Fibroblast of peridontal ligament (primary cell): ENCODE measurements around the gene AMPH.
A peak's percentile ranks its signal among the peaks of the same experiment; 100 is the strongest.
"Not testable (repeated sequence)": the region's sequence is repeated elsewhere in the genome, so short reads cannot be mapped to it uniquely, and the experiment has no call there.

Experiments used
- DNase-seq: peaks from one replicate; pipeline ENCODE4 v3.0.0-alpha.2; 2010; ENCODE audit errors: extremely low read depth

AMPH gene

GRCh38 chr7:38398725-38399321 is 232.3 kb downstream of the AMPH start:
- DNase-seq: peak; percentile 57

GRCh38 chr7:38396852-38397251 is 234.3 kb downstream of the AMPH start:
- DNase-seq: no peak

GRCh38 chr7:38395921-38396552 is 235.1 kb downstream of the AMPH start:
- DNase-seq: not testable (repeated sequence)

- DNase-seq: no peak
These were observed 236.5 kb downstream of the AMPH start for GRCh38 chr7:38394660-38395059.

GRCh38 chr7:38393874-38394273 is 237.3 kb downstream of the AMPH start:
- DNase-seq: no peak

GRCh38 chr7:38391751-38392150 is 239.4 kb downstream of the AMPH start:
- DNase-seq: no peak

- no peak for DNase-seq
These were observed 245.5 kb downstream of the AMPH start for GRCh38 chr7:38385682-38386081.

- DNase-seq: no peak
These were observed 247.9 kb downstream of the AMPH start for GRCh38 chr7:38383281-38383680.

- DNase-seq: peak; percentile 24
These were observed 248.5 kb downstream of the AMPH start for GRCh38 chr7:38382684-38383083.

GRCh38 chr7:38375453-38375852 is 255.7 kb downstream of the AMPH start:
- DNase-seq: no peak

- peak; percentile 65 for DNase-seq
These were observed 256.7 kb downstream of the AMPH start for GRCh38 chr7:38374507-38374906.

GRCh38 chr7:38373155-38373554 is 258.0 kb downstream of the AMPH start:
- no peak for DNase-seq

GRCh38 chr7:38372290-38372689 is 258.9 kb downstream of the AMPH start:
- DNase-seq: no peak

- peak; percentile 82 for DNase-seq
These were observed 261.2 kb downstream of the AMPH start for GRCh38 chr7:38369816-38370493.

GRCh38 chr7:38368191-38368605 is 263.0 kb downstream of the AMPH start:
- peak; percentile 51 for DNase-seq

- peak; percentile 38 for DNase-seq
These were observed 263.8 kb downstream of the AMPH start for GRCh38 chr7:38367301-38367890.

GRCh38 chr7:38363379-38363778 is 267.8 kb downstream of the AMPH start:
- DNase-seq: not testable (repeated sequence)

GRCh38 chr7:38362611-38363237 is 268.4 kb downstream of the AMPH start:
- not testable (repeated sequence) for DNase-seq

GRCh38 chr7:38360776-38361175 is 270.4 kb downstream of the AMPH start:
- DNase-seq: no peak

GRCh38 chr7:38359071-38359601 is 272.0 kb downstream of the AMPH start:
- not testable (repeated sequence) for DNase-seq

- not testable (repeated sequence) for DNase-seq
These were observed 272.8 kb downstream of the AMPH start for GRCh38 chr7:38358273-38358831.
